Thyroid gland (tissue), 4 donors: ENCODE results near the gene HPCAL1.

Experiments
- POLR2A ChIP-seq, 2 donors: fragments of 450-650 bp; IDR thresholded peaks; one replicate each; pipeline ENCODE4 v1.6.1; 2017; ENCODE audit warnings: antibody characterized with exemption in 2 of 2, mild to moderate bottlenecking in 2 of 2, moderate library complexity in 1 of 2
- TF ChIP-seq, protein P1 (sequence below), 6 experiments: fragments of 200-600 bp in 3 of 6; fragments of 450-650 bp in 3 of 6; sonication (generic) in 3 of 6; IDR thresholded peaks; one replicate each; pipeline ENCODE4 v1.5.1; 2016 to 2019; ENCODE audit warnings: antibody characterized with exemption in 6 of 6, mild to moderate bottlenecking in 2 of 6, inconsistent platforms in 1 of 6, moderate library complexity in 1 of 6

DNA sequence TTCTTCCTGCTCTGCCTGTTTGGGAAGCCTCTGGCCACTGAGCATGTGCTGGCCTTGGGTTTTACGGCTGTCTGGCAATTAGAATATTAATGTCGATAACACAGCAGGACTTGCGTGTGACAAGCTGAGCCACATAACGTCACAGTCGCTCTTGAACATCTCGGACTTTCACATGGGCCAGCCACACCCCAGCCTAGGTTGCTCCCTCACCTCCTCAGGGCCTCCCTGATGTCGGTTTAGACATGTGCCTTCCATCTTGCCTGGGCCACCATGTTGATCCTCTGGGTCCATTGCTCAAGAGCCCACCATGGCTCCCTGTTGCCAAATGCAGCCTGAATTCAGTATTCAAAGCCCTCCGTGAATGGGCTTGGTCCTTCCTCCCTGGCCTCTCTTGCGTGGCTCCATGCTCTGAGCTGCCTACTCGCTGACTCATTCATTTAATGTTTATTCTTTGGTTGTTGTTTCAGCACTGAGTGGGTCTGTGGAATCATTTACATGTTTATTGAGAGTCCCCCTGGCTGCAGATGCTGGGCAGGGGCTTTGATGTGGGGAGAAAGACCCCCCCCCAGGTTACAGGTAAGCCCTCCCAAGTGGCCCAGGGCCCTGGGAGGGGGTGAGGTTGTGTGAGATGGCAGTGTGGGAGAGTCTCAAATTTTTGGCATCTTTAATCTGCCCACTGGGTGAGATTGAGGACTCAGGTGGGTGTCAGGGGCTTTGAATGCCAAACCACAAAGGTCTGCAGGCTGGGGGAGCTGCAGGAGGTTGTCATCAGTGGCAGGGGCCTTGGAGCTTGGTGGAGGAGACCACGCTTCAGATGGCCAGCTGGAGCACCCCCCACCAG, 83.4 kb downstream of the HPCAL1 start:
- TF ChIP-seq POLR2A (IDR thresholded peaks at IDR 0.05), result no peak
- TF ChIP-seq, protein P1, sequence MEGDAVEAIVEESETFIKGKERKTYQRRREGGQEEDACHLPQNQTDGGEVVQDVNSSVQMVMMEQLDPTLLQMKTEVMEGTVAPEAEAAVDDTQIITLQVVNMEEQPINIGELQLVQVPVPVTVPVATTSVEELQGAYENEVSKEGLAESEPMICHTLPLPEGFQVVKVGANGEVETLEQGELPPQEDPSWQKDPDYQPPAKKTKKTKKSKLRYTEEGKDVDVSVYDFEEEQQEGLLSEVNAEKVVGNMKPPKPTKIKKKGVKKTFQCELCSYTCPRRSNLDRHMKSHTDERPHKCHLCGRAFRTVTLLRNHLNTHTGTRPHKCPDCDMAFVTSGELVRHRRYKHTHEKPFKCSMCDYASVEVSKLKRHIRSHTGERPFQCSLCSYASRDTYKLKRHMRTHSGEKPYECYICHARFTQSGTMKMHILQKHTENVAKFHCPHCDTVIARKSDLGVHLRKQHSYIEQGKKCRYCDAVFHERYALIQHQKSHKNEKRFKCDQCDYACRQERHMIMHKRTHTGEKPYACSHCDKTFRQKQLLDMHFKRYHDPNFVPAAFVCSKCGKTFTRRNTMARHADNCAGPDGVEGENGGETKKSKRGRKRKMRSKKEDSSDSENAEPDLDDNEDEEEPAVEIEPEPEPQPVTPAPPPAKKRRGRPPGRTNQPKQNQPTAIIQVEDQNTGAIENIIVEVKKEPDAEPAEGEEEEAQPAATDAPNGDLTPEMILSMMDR (IDR thresholded peaks at IDR 0.05), result no peak
